ENCODE results near the gene MAP3K9.

DNA sequence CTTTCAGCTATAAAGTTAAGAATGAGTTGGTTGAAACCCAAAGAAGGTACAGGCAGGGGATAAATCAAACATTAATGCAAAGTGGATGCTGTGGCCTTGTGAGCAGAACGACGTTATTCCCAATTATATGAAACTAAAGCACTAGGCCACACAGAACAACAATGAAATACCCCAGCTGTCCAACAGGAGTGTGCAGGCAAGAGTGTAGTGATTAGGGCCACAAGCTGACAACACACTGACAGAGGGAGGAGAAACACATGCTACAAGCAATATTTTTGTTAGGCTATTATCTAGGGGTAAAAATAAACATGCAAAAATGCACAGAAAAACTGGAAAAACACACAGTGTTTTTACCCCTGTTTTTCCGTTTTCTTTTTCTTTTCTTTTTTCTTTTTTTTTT lies 15.0 kb downstream of the MAP3K9 start:
- no peak for TF ChIP-seq GATA2 (IDR thresholded peaks at IDR 0.05; ENCODE audit: low read depth, low read length)
- TF ChIP-seq GATA3 (IDR thresholded peaks at IDR 0.05; ENCODE audit: low read depth, low read length) = no peak
